ENCODE data around the gene EFNB3.

GRCh38 chr17:7712111-7712771 is 7.2 kb downstream of the EFNB3 start:
- no peak for TF ChIP-seq ZFP36 (IDR thresholded peaks at IDR 0.05; ENCODE audit: borderline replicate concordance, low read depth, low read length, partially characterized antibody)
- TF ChIP-seq CREB1 (IDR thresholded peaks at IDR 0.05) = no peak
- no peak for TF ChIP-seq CREB1 (CRISPR knock-in tag; IDR thresholded peaks at IDR 0.05)
- TF ChIP-seq CTCF (CRISPR knock-in tag; IDR thresholded peaks at IDR 0.05) = no peak
- no peak for TF ChIP-seq FOXA1 (IDR thresholded peaks at IDR 0.05)
- TF ChIP-seq FOXA1 (CRISPR knock-in tag; IDR thresholded peaks at IDR 0.05) = no peak
- no peak for TF ChIP-seq ZNF225 (CRISPR knock-in tag; IDR thresholded peaks at IDR 0.05)
- TF ChIP-seq HBP1 (CRISPR knock-in tag; IDR thresholded peaks at IDR 0.05; ENCODE audit: low read depth) = no peak
- TF ChIP-seq YY1 (IDR thresholded peaks at IDR 0.05; ENCODE audit: insufficient read depth, insufficient replicate concordance, low read depth, low read length) = no peak
- TF ChIP-seq ZNF275 (CRISPR knock-in tag; IDR thresholded peaks at IDR 0.05; ENCODE audit: borderline replicate concordance) = no peak
- no peak for TF ChIP-seq ZNF121 (CRISPR knock-in tag; IDR thresholded peaks at IDR 0.05)

Measured in HepG2 (cell line).